HK-2 (cell line): ENCODE measurements around the gene KCNQ5.

Experiments
- DNase-seq: peaks from one replicate; pipeline ENCODE4 v3.0.0-alpha.2; 2018; ENCODE audit not compliant: unreplicated experiment

KCNQ5 gene

DNA sequence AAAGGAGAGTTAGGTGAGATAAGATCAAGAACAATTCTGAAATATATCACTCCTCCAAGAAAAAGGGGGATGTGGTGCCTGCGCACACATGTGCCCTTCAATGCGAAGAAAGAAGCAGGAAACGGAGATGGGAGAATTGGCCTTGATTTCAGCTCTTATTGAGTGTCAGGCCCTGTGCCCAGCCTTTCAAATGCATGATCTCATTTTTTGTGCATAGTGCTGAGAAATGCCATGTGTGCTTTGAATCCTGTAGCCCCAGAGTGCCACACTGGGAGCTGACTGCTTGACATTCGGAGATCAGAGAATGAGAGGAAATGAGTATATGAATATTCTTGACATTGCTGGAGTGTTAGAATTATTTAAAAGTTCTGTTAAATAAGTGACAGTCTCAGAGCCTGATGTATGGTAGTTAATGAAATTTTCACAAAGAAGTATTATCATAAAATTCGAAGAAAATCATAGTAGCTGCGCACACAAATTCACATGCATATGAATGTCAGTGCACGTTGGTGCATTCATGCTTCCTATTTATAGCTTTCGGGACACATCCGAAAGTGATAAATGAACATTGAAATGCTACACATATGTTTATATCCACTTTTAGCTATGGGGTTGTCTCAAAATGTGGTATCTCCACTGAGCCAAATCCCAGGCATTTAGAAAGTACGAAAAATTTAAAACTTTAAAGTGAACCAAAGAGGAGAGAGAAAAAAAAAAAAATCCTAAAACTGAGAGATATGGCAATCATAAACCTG lies 172.0 kb downstream of the KCNQ5 start:
- no peak for DNase-seq

DNA sequence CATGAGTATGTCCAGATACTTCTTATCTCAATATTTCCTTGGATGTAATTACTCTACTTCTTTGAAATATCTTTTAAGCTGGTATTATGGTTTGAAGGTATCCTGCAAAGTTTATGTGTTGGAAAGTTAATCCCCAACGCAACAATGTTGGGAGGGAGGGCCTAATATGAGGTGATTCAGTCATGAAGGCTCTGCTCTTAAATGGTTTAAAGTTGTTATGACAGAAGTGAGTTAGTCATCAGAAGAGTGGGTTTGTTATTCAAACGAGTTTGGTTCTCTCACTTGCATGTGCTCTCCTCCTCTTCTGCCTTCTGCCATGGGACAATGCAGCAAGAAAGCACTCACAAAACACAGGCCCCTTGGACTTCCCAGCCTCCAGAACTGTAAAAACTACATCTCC lies 176.3 kb downstream of the KCNQ5 start:
- DNase-seq, result no peak

DNA sequence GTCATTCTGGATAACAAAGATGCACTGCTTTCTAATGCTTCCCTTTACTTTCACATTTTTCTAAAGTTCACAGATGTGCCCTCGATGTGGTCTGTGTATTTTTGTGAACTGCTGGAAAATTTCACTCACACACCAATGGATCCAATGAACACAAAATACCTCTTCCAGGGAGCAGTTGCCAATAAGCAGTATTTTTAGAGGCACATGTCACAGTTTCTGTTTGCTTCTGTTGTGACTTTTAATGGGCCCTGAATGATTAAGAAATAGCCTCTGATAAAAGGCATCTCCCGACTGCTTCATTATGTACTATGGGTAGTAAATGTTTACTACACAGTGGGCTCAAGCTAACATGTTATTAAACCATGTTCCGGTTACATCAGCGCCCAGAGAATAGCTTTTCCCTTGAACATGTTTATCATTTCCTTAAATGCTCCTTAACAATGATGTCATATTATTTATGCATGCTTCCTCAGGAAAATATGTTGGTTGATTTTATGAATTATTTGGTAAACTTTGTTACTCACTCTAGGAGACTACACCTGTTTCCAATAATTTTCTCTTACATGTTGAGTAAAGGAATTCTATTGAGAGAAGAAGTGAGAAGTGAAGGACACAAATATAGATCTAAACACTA lies 188.0 kb downstream of the KCNQ5 start:
- DNase-seq, result no peak

DNA sequence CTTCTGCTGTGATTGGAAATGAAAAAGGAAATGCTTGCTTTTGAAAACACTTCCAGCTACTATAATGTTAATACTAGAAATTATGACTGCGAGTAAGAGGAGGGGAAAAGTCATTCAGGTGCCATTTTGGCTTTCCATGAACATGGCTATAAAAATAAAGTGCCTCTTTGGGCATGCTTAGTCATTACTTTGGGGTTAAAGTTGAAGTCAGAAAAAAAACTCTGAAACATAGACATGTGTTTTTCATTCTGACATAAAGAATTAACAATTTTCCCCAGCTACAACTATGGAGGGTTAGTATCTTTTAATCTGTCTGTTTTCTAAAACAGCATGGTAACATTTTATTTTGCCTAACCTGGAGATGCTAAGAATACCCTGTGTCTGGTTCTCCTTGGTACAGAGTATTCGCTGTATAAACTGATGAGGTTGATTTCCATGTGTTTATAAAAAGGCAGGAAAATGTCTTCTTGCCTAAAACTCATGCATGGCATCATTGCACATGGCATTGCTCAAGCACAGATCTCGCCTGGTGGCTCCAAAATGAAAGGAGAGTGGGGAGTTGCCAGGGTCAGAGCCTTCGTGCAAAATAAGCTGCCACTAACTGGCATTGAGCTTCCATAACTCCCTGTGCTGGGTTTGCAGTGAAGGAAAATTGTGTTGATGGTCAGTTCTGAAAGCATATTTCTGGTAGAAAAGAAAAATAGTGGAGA lies 188.9 kb downstream of the KCNQ5 start:
- DNase-seq, result no peak

DNA sequence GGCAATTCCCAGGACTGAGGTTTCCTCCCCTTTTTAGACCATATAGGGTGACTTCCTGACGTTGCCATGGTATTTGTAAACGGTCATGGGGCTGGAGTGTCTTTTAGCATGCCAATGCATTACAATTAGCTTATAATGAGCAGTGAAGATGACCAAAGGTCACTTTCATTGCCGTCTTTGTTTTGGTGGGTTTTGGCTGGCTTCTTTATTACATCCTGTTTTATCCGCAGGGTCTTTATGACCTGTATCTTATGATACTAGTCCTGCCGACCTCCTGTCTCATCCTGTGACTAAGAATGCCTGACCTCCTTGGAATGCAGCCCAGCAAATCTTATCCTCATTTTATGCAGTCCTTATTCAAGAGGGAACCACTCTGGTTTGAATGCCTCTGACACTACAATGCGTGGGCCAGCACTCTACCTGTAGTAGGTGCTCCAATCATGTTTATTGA lies 190.1 kb downstream of the KCNQ5 start:
- peak; percentile 18 for DNase-seq

DNA sequence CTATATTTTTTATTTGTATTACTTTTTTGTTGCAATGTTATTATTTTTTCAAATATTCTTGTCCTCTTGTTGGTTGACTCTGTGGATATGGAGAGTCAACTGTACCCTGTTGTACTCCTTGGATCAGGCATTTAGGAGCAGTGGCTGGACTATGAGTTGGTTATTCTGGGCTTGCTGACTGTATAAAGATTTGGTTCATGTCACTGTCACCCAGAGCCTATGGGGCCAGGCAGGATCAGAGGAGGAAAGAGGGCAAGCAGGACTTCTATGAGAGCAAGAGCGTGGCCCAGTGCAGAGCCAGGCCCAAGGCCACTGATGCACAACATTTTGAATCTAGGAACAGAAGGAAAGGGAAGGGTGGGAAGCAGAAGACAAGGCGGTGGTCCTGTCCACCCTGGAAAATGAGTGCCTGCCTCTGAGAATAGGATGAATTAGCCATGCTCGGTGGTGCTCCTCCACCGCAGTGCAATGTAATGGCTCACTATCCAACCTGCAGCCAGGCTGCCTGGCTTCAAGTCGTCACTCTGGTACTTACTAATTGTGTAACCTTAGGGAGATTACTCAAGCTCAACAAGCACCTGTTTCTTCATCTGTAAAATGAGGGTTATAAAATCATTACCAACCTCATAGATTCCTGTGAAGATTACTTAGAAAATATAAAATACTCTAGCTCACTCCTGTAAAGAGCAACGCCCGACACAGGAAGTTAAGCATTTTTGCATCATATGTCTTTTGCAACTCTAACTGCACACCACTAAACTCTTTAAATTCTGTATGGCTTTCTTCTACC lies 192.1 kb downstream of the KCNQ5 start:
- no peak for DNase-seq

DNA sequence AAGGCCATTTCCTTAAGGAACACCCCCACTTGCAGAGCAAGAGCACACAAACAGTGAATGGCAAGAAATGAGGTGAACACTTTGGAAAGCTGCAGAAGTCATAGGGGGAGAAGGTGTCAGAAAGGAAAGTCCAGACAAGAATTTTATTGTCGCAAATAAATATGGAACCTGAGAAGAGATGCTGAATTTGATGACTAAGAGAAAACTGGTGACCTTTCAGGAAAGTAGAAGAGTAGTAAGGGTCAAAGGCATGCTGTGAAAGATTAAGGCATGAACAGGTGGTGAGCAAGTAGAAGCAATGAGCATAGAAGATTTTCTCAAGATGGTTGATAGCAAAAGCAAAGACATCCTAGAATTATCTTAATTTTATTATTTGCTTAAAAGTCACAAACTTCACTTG lies 194.2 kb downstream of the KCNQ5 start:
- no peak for DNase-seq

DNA sequence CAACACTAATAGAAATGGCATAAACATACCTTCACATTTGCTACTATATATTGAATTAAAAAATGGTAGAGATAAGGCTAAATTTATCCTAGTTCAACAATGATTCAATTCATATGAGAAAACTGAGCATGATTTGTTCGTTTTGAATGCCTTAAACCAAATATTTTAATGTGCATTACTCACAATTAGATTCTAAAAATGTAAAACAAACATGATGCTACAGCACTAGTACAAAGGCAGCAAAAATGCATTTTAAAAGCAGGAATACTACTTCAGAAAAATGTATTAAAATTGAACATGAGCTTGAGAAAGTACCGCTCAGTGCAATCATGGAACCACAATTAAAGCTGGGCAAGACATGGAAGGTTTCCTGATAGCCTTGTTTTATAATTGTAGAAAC lies 195.3 kb downstream of the KCNQ5 start:
- no peak for DNase-seq

DNA sequence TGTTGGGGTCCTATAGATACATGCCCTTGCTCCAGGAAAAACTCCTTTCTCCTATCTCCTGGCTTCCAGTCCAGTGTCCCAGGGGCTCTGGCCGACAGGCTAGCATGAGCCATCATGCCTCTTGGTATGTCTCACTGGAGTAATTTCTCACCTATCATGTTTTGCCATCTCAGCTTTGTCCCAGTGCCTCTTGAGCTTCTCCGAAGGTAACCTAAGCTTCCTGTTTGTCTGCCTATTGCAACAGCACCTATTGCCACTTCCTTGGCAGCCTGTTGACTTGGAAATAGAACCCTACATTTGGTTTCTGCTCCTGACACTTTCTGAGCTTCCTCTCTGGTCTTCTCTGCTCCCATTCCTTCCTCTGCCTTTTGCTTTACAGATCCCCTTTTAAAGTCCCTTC lies 197.7 kb downstream of the KCNQ5 start:
- no peak for DNase-seq

DNA sequence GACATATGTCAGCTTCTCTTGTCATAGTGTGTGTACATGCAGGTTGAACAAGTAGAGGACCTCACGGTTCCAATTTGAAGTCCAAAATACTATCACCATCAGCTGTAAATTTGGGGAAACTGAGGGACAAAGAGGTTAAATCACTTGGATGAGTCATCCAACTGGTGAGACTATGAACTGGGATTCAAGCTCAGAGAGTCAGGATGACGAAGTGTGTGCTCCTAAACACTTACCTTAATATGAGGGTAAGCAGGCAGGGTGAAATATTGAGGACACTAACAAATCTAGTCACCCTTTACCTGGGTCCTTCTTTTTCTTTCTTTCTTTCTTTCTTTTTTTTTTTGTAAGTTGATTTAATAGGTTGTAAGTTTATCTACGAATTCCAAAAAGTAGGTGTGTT lies 198.3 kb downstream of the KCNQ5 start:
- DNase-seq, result no peak

DNA sequence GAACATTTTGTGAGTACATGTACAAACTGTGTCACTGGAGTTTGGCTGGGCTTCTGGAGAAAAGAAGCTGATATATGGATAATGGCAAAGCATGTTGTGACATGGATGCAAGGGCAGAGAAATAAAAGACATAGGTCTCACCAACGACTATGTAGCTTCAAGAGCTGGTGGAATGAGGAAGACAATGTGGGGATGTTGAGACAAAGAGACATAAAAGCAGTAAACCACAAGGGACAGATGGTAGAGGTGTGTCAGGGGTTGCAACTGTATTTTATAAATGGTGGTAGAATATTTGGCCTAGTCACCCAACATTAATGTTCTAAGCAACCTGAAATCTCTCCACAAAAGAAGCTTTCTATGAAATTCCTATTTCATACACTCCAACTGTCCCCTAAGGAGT lies 199.0 kb downstream of the KCNQ5 start:
- DNase-seq, result no peak

DNA sequence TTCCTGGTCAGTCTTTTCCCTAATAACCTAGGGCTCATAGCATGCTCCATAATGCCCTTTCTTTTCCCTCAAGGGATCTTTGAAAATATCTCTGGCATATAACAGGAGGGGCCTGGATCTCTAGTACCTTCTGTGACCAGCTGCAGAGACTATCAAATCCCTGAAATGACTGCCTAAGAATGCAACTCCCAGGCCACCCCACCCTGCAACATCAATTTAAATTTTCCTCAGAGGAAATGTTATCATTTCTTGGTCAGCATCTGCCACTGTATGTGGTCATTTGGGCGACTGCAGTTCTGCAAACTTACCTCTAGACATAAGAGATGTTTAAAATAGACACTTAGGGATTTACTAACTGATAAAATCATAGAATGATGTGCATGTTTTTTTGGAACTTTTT lies 200.2 kb downstream of the KCNQ5 start:
- no peak for DNase-seq

DNA sequence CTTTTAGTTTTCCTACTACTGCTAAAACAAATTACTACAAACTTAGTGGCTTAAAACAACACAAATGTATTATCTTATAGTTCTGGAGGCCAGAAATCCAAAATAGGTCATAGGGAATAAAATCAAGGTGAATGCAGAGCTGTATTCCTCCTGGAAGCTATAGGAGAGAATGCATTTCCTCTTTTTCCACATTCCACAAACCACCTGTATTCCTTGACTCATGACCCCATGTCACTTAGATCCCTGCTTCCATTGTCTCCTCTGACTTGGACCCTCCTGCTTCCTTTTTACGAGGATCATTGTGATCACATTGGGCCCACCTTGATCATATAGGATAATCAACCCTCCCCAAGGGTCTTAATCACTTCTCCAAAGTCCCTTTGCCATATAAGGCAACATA lies 200.8 kb downstream of the KCNQ5 start:
- no peak for DNase-seq

DNA sequence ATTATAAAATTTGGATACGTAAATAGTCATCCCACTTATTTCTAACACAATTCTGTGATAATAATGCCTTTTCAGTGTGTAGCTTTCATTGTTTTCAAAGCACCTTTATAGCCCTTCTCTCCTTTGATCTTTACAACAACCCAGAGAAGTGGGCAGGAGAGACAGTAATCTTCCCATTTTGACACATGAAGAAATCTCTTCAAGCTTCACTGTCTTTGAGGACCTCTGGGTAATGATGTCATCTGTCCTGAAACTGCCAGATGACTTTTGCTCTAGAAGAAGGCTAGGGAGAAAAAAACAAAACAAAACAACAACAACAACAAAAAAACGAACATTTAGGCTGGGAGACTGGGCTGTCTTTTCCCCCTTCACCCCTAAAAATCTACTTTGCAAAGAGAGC lies 203.0 kb downstream of the KCNQ5 start:
- no peak for DNase-seq

DNA sequence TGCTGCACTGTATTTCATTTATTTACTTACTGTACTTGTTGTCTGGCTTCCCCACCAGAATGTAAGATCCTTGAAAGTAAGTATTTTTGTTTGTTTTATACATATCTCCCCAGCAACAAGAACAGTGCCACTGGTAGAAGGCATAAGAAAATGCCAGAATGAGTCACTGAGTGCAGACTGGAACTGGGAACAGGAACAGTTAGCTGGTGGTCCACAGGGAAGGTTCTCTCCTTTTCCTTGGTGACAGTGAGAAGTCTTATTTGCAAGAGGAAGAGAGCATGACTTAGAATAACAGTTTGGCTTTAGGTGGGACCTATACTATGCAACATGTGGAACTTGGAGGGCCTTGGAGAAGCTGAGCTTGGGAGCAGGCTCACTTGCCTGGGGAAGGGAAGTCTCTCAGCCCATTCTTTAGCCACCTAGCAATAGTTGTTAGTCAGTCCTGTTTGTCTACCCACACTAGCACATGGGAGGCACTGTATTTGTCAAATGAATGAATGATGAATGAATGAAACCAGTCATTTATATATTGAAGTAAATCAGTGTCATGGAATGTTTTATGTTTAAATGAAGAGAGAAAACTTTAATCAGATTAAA lies 203.5 kb downstream of the KCNQ5 start:
- DNase-seq, result no peak

DNA sequence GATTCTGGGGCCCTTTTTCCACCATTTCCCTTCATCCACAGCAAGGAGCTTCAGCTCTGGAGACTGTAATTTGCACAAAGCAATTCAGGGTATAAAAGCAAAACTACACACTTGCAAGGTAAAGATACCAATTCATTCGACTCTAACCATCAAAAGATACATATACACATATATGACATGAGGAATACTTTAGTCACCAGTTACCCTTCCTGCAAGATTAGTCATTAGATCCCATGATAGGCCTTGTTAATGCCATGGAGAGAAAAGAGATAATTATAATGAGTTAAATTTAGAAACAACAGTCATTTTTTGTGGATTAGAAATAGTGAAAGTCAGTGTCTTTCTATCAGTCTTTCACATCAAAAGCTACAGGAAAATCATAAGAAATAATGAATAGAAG lies 204.2 kb downstream of the KCNQ5 start:
- no peak for DNase-seq

DNA sequence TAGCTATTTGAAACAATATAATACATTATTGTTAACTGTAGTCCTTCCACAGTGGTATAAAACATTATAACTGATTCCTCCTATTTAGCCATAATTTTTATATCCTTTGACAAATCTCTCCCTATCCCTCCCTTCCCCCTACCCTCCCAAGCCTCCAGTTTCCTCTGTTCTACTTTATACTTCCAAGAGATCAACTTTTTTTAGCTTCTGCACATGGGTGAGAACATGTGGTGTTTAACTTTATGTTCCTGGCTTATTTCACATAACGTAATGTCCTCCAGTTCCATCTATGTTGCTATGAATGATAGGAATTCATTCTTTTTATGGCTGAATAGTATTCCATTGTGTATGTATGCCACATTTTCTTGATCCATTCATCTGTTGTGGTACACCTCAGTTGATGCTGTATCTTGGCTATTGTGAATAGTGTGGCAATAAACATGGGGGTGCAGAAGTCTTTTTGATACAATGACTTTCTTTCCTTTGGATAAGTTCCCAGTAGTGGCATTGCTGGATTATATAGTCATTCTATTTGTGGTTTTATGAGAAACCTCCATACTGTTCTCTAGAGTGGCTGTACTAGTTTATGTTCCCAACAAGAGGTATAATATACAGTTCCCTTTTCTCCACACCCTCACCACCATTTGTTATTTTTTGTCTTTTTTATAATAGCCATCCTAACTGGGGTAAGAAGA lies 205.0 kb downstream of the KCNQ5 start:
- DNase-seq, result no peak

DNA sequence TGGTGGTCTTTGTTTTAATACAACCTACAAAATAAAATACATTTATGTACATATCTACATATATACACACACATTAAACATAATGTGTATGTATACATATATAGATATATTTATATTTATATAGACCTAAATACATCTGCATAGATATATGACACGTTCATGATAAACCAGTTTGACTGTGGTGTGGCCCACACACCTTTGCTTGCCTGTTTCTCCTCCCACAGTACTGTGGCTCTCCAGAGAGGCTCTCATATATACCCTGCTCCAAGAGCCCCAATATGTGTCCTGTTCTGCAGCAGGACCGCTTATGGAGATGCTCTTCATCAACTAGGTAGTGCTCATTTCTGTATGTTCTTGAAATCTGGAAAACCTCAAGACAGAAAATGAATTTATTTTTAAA lies 207.0 kb downstream of the KCNQ5 start:
- DNase-seq, result no peak

DNA sequence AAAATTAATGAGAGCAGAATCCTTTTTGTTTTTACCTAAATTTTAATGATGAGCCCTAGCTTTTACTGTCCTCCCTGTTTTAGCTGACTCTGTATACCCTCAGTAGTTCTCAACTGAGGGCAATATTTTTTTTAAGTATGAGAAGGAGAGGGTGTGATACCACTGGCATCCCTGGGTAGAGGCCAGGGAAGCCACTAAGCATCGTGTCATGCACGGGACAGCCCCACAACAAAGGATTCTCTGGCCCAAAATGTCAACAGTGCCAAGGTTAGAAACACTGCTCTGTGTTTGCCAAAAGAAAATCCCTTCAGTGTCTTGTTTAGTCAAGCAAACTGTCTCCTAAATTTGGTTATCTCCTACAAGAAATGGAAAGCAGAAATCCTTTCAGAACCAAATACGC lies 210.4 kb downstream of the KCNQ5 start:
- DNase-seq, result no peak

DNA sequence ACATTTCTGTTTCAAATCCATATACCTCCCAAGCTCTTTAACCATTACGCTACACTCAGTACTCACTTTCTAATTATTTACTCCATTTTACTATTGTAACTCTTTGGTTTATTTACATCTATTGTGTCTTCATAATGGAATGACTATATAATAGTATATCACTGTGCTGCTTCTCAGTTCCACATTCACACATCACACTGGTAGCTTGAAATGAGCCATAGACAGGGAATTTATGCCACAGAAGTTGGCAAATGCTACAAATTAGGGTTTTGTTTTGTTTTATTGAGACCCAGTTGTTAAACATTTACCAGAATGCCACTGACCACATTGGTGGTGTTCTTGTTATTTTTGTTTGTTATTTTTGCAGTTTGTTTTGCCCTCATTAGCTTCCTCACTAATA lies 213.9 kb downstream of the KCNQ5 start:
- no peak for DNase-seq

DNA sequence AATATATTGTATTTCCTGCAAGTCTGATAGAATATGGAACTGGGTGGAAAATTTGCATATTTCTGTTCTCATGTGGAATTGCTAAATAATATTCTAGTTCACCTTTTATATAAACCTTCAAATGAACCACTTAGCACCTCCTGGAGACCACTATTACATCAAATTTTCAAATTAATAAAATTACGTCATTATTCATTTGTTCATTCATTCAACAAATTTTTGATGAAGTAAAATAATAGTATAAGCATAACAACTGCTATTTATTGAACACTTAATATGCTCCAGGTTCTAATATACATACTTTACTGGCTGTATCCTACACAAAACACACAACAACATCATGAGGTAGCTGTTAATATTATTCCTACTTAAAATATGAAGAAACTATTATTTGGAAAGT lies 215.1 kb downstream of the KCNQ5 start:
- no peak for DNase-seq
